Measurements from ENCODE around the gene YDJC. TPM values are rescaled to one million over a fixed set of nuclear protein-coding genes. Genes with fewer than 3 reads are reported as not detected.

Gene YDJC
- polyA plus RNA-seq, 1 experiment, result 20.0 TPM

GRCh38 chr22:21642584-21643448 is 13.0 kb upstream of the YDJC start:
- TF ChIP-seq, protein P1, sequence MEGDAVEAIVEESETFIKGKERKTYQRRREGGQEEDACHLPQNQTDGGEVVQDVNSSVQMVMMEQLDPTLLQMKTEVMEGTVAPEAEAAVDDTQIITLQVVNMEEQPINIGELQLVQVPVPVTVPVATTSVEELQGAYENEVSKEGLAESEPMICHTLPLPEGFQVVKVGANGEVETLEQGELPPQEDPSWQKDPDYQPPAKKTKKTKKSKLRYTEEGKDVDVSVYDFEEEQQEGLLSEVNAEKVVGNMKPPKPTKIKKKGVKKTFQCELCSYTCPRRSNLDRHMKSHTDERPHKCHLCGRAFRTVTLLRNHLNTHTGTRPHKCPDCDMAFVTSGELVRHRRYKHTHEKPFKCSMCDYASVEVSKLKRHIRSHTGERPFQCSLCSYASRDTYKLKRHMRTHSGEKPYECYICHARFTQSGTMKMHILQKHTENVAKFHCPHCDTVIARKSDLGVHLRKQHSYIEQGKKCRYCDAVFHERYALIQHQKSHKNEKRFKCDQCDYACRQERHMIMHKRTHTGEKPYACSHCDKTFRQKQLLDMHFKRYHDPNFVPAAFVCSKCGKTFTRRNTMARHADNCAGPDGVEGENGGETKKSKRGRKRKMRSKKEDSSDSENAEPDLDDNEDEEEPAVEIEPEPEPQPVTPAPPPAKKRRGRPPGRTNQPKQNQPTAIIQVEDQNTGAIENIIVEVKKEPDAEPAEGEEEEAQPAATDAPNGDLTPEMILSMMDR (IDR thresholded peaks at IDR 0.05; ENCODE audit: insufficient read depth, low read depth, low read length), result peak; percentile 71
- Histone ChIP-seq H3K4me3 (ENCODE audit: low read depth, low read length) (peak overlapping the region; percentile 92), H3K27me3 (ENCODE audit: control insufficient read depth, insufficient read depth, low read length) (no peaks in the 10 kb centered on the region), H3K36me3 (ENCODE audit: control insufficient read depth, insufficient read depth, low read length) (no peaks in the 10 kb centered on the region; the same call in none of the 2 replicates)
- no peak for DNase-seq (ENCODE audit: low read depth)
- ChIA-PET POLR2A (no interaction called here), CTCF (interaction anchor here (0.7 to 3.9 kb wide), 8 partner anchors 9 to 1757 kb away, joined by 3 to 71 read pairs (median 4); partner anchors contain the start of genes CCDC116 and YDJC)

DNA sequence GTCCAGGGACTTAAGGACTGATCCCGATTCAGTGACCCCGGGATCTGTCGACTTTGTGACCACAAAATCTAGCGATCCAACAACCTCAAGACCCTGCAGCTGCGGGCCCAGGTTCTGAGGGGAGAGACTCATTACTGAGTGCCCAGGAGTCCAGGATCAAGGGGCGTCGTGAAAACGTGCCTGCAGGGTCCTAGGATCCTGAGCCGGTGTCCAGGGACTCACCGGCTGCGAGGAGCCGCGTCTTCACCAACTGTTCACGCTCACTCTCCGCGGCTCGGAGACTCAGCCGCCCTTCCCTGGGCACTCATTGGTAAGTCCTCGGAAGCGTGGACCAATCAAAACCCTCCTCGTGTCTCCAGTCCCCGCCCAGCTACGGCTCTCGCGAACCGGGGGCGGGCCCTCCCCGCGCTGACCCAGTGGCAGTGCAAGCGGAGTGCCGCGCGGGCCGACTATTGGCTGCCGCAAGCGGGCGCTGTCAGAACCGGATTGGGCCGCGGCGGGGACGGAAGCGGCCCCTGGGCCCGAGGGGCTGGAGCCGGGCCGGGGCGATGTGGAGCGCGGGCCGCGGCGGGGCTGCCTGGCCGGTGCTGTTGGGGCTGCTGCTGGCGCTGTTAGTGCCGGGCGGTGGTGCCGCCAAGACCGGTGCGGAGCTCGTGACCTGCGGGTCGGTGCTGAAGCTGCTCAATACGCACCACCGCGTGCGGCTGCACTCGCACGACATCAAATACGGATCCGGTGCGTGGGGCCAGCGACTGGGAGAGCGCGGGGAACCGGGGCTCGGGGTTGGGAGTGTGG is 12.2 kb upstream of the YDJC start, which contains the start of gene SDF2L1:
Gene SDF2L1 (plus strand): TSS at position 514 of the 795 bp plus-strand sequence. CDS start 35 bp downstream, at position 549.
- Histone ChIP-seq H3K27me3 (ENCODE audit: control insufficient read depth, insufficient read depth, low read length) (no peaks in the 10 kb centered on the region), H3K36me3 (ENCODE audit: control insufficient read depth, insufficient read depth, low read length) (no peaks in the 10 kb centered on the region; the same call in none of the 2 replicates), H3K4me3 (ENCODE audit: low read depth, low read length) (peak within 1 kb of the TSS; percentile 92)
- peak; percentile 91 for DNase-seq (ENCODE audit: low read depth)
- TF ChIP-seq, protein P1 (IDR thresholded peaks at IDR 0.05; ENCODE audit: insufficient read depth, low read depth, low read length), result no peak
- ChIA-PET CTCF (interaction anchor here (0.7 to 3.9 kb wide), 12 partner anchors 10 to 1757 kb away, joined by 3 to 71 read pairs (median 4); partner anchors contain the start of genes CCDC116 and YDJC), POLR2A (no interaction called here)

DNA sequence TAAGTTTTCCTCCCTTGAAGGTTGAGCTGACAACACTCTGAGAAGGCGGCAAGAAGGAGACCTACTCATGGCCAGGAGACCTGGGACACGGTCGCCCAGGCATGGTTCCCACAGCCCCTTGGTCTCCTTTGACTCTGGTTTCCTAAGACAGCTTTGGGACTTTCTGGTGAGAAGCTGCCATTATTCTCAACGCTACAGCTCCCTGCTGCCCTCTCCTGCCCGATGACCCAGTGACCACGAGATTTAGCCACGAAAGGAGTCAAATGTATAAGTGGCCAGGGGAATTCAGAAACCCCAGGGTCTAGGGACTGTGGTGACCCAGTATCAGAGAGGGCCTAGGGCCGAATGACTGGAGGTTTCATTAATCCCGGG is 11.6 kb upstream of the YDJC start:
- TF ChIP-seq, protein P1 (IDR thresholded peaks at IDR 0.05; ENCODE audit: insufficient read depth, low read depth, low read length), result peak; percentile 70
- POLR2A ChIA-PET, result no interaction called here
- H3K27me3 ChIP-seq (ENCODE audit: control insufficient read depth, insufficient read depth, low read length), result no peaks in the 10 kb centered on the region
- no peaks in the 10 kb centered on the region; the same call in none of the 2 replicates for H3K36me3 ChIP-seq (ENCODE audit: control insufficient read depth, insufficient read depth, low read length)
- CTCF ChIA-PET, result interaction anchor here (0.6 to 3.9 kb wide), 12 partner anchors 11 to 78 kb away, joined by 3 to 71 read pairs (median 4); partner anchors contain the start of genes CCDC116 and YDJC
- peak overlapping the region; percentile 65 for H3K4me3 ChIP-seq (ENCODE audit: low read depth, low read length)
- DNase-seq (ENCODE audit: low read depth), result no peak

- CTCF ChIA-PET, result interaction anchor here (0.6 to 3.9 kb wide), 12 partner anchors 11 to 77 kb away, joined by 3 to 71 read pairs (median 4); partner anchors contain the start of genes CCDC116 and YDJC
- POLR2A ChIA-PET, result no interaction called here
- no peaks in the 10 kb centered on the region; the same call in none of the 2 replicates for H3K36me3 ChIP-seq (ENCODE audit: control insufficient read depth, insufficient read depth, low read length)
- TF ChIP-seq, protein P1 (IDR thresholded peaks at IDR 0.05; ENCODE audit: insufficient read depth, low read depth, low read length), result no peak
- H3K4me3 ChIP-seq (ENCODE audit: low read depth, low read length), result no peak overlapping the region
- no peaks in the 10 kb centered on the region for H3K27me3 ChIP-seq (ENCODE audit: control insufficient read depth, insufficient read depth, low read length)
- DNase-seq (ENCODE audit: low read depth), result no peak
Measured at GRCh38 chr22:21640810-21641209, 11.0 kb upstream of the YDJC start.

All from BJ (cell line).